GM12875 (cell line): ENCODE data around the gene CENPK.

ENCODE experiments used
- H3K4me3 ChIP-seq: one replicate; pipeline ENCODE4 v1.5.1; 2011; ENCODE audit warnings: low read depth, low read length, control low read depth
- TF ChIP-seq, protein P1 (sequence below): IDR thresholded peaks from 2 replicates; pipeline ENCODE4 v1.5.1; 2011; ENCODE audit warnings: low read depth, mild to moderate bottlenecking, control low read depth, inconsistent platforms, low read length, moderate library complexity, borderline replicate concordance; ENCODE audit not compliant: insufficient read depth

CENPK gene

GRCh38 chr5:65482736-65483545, 80.0 kb downstream of the CENPK start:
- TF ChIP-seq, protein P1, sequence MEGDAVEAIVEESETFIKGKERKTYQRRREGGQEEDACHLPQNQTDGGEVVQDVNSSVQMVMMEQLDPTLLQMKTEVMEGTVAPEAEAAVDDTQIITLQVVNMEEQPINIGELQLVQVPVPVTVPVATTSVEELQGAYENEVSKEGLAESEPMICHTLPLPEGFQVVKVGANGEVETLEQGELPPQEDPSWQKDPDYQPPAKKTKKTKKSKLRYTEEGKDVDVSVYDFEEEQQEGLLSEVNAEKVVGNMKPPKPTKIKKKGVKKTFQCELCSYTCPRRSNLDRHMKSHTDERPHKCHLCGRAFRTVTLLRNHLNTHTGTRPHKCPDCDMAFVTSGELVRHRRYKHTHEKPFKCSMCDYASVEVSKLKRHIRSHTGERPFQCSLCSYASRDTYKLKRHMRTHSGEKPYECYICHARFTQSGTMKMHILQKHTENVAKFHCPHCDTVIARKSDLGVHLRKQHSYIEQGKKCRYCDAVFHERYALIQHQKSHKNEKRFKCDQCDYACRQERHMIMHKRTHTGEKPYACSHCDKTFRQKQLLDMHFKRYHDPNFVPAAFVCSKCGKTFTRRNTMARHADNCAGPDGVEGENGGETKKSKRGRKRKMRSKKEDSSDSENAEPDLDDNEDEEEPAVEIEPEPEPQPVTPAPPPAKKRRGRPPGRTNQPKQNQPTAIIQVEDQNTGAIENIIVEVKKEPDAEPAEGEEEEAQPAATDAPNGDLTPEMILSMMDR: no peak
- peak overlapping the region; percentile 63 for H3K4me3 ChIP-seq

DNA sequence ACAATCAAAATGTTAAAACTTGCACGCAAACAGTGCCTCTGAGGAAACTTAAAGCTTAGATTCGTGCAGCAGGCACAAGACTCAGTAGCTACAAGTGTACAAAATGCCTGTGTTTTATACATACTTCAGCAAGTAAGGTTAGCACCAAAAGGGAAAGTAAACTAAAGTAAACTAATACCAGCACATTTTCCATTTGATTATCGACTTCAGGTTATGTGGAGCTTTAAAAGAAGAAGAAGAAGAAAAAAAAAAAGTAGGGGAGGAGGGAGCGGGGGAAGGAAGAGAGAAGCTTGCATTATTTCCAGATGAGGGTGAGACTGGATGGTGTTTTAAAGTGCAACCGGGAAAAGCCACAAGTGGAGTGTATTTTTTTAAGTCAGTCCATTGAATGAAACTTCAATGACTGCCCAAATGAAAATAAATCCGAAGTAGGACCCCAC, 80.7 kb downstream of the CENPK start:
- H3K4me3 ChIP-seq: peak overlapping the region; percentile 63
- TF ChIP-seq, protein P1: no peak

DNA sequence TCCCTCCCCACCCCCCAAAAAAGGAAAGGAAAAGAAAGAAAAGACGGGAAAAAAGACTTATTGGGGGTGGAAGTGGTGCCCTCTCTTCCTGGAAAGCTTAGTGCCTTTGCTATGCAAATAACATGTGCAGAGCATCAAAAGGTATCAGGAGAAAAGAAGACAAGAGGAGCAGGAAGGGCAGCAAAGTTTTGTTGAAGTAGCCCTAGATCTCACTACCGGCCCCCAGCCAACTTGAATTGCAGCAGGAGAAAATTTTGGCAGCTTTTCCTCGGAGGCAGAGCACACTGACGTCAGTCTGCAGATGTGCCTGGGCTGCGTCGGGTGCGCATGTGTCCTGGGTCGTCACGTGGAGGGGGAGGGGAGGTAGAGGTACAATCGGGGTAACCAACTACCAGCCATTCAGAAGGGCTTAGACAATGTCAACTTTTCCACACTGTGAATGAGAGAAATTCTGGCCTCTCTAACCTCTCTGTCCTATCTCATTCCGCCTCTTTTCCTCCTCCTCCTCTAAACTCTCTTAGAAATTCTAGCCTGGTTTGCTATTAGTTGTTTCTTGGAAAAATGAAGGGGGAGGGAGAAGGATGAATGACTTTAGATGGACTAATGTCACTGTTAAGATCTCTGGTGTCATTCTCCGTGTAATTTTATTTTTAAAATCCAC, 81.2 kb downstream of the CENPK start, which contains the start of gene ADAMTS6:
Gene ADAMTS6, minus strand, starts transcription at position 286 of the 661 bp plus-strand sequence. CDS start 8,247 bp downstream, outside the sequence.
- peak within 1 kb of the TSS; percentile 66 for H3K4me3 ChIP-seq
- TF ChIP-seq, protein P1: no peak

DNA sequence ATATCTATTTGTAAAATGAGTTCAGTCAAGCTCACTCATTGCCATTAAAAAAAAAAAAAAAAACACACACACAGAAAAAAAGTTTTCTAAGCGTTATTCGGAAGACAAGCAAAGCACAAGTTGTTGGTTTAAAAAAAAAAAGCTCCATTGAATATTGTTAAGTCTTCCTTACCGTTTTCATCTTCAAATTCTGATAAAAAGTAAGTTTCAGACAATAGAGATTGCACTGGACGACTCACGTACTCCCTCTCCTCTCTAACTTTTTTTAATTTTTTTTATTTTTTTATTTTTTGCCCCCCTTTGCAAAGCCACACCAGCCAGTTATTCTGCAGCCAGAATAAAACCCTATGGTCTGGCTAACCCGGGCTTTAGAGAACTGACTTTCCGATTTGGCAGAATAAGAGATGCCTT, 81.8 kb downstream of the CENPK start:
- TF ChIP-seq, protein P1: no peak
- peak overlapping the region; percentile 63 for H3K4me3 ChIP-seq

- H3K4me3 ChIP-seq: peak overlapping the region; percentile 66
- TF ChIP-seq, protein P1: 0 out of 2 replicates have a peak, but pooled peaks have one; percentile 4
Observed at GRCh38 chr5:65480306-65480865, 82.6 kb downstream of the CENPK start.

DNA sequence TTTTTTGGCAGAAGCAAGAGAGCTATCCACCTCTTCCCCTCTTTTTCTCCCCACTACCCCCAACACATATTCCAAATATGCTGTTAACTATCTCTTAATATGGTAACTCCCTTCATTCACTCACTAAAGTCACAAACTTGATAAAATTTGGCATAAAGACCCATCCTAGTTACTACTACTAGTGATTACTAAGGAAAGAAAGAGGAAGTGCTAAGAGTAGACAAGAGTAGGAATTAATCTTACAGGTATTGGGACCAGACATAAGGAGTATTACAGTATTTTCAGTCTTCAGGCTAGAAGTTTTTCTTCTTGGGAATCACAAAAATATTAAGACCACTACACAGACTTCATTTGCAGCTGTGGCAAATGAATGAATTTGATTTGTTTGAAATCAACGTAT, 83.4 kb downstream of the CENPK start:
- TF ChIP-seq, protein P1: no peak
- H3K4me3 ChIP-seq: peak overlapping the region; percentile 66
